ENCODE results near the gene TMEM119.

TMEM119 gene

DNA sequence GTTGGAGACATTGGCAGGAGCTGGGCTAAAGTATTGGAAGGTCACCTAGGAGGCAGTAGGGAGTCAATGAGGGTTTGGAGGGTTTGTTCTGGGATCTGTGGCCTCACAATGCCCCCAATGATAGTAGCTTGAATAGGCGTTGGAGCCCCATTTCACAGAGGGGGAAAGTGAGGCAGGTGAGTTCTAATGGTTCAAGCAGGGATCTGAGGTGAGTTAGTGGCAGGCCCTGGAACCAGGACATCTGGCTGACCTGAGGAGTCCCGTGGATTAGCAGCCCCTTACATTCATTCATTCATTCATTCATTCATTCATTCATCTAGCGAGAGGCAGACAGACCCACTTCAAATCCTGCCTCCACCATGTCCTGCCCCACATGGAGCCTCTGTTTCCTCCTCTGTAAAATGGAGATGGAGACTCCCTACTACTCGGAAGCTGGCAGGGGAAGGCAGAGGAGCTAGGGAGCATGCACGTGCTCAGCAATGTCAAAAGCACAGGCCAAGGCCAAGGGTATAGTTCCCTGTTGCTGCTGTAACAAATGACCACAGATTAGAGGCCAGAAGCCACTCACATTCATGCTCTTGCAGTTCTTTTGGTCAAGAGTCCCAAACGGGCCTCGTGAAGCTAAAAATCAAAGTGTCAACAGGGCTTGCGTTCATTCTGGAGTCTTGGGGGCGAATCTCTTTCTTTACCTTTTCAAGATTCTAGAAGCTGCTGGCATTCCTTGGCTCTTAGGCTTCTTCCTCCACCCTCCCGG lies 2.2 kb upstream of the TMEM119 start:
- H3K27ac Mint-ChIP-seq = no peak overlapping the region
- no peak overlapping the region for H3K4me3 Mint-ChIP-seq
- no peaks in the 10 kb centered on the region for H3K36me3 Mint-ChIP-seq (ENCODE audit: low read depth)
- peaks cover 50% of the 10 kb centered on the region for H3K4me1 Mint-ChIP-seq
- peaks cover 3% of the 10 kb centered on the region for H3K27me3 Mint-ChIP-seq (ENCODE audit: low read depth, poor library complexity)
- no peak for DNase-seq
- TF ChIP-seq, protein P1, sequence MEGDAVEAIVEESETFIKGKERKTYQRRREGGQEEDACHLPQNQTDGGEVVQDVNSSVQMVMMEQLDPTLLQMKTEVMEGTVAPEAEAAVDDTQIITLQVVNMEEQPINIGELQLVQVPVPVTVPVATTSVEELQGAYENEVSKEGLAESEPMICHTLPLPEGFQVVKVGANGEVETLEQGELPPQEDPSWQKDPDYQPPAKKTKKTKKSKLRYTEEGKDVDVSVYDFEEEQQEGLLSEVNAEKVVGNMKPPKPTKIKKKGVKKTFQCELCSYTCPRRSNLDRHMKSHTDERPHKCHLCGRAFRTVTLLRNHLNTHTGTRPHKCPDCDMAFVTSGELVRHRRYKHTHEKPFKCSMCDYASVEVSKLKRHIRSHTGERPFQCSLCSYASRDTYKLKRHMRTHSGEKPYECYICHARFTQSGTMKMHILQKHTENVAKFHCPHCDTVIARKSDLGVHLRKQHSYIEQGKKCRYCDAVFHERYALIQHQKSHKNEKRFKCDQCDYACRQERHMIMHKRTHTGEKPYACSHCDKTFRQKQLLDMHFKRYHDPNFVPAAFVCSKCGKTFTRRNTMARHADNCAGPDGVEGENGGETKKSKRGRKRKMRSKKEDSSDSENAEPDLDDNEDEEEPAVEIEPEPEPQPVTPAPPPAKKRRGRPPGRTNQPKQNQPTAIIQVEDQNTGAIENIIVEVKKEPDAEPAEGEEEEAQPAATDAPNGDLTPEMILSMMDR (IDR thresholded peaks at IDR 0.05) = no peak
- H3K9me3 Mint-ChIP-seq = no peaks in the 10 kb centered on the region

DNA sequence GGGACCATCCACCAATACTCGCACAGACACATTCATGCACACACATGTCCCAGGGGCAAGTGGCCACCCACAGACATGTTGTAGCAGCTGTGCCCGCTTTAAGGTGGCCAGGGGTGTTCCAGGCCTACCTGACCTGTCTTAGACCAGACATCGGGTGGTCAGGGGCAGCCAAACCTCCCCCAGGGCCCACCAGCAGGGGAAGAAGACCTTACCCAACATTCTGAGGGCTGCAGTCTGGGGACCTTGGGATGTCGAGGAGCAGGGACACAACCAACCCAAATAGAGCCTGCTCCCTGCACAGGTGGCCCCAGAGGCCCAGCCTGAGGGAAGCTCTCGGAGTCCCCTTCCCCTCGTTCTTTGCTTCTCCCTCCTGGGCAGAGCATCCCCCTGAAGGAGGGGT lies 1.7 kb upstream of the TMEM119 start:
- peaks cover 44% of the 10 kb centered on the region for H3K4me1 Mint-ChIP-seq
- TF ChIP-seq, protein P1 (IDR thresholded peaks at IDR 0.05) = no peak
- no peaks in the 10 kb centered on the region for H3K27me3 Mint-ChIP-seq (ENCODE audit: low read depth, poor library complexity)
- no peak overlapping the region for H3K4me3 Mint-ChIP-seq
- H3K36me3 Mint-ChIP-seq (ENCODE audit: low read depth) = no peaks in the 10 kb centered on the region
- no peak overlapping the region for H3K27ac Mint-ChIP-seq
- H3K9me3 Mint-ChIP-seq = no peaks in the 10 kb centered on the region
- no peak for DNase-seq

GRCh38 chr12:108598553-108599250 lies 818 bp upstream of the TMEM119 start:
- TF ChIP-seq, protein P1 (IDR thresholded peaks at IDR 0.05) = no peak
- no peaks in the 10 kb centered on the region for H3K9me3 Mint-ChIP-seq
- H3K27me3 Mint-ChIP-seq (ENCODE audit: low read depth, poor library complexity) = no peaks in the 10 kb centered on the region
- no peaks in the 10 kb centered on the region for H3K36me3 Mint-ChIP-seq (ENCODE audit: low read depth)
- no peak overlapping the region for H3K4me3 Mint-ChIP-seq
- H3K27ac Mint-ChIP-seq = peak overlapping the region; percentile 17
- DNase-seq = no peak
- H3K4me1 Mint-ChIP-seq = peaks cover 36% of the 10 kb centered on the region

- H3K36me3 Mint-ChIP-seq (ENCODE audit: low read depth) = no peaks in the 10 kb centered on the region
- no peak for DNase-seq
- H3K27me3 Mint-ChIP-seq (ENCODE audit: low read depth, poor library complexity) = no peaks in the 10 kb centered on the region
- peaks cover 30% of the 10 kb centered on the region for H3K4me1 Mint-ChIP-seq
- H3K4me3 Mint-ChIP-seq = peak overlapping the region; percentile 70
- TF ChIP-seq, protein P1 (IDR thresholded peaks at IDR 0.05) = no peak
- H3K9me3 Mint-ChIP-seq = no peaks in the 10 kb centered on the region
- no peak overlapping the region for H3K27ac Mint-ChIP-seq
Observed at GRCh38 chr12:108596854-108597558, 878 bp downstream of the TMEM119 start.

- no peaks in the 10 kb centered on the region for H3K9me3 Mint-ChIP-seq
- no peak overlapping the region for H3K27ac Mint-ChIP-seq
- H3K4me1 Mint-ChIP-seq = peaks cover 28% of the 10 kb centered on the region
- DNase-seq = no peak
- no peak overlapping the region for H3K4me3 Mint-ChIP-seq
- no peaks in the 10 kb centered on the region for H3K27me3 Mint-ChIP-seq (ENCODE audit: low read depth, poor library complexity)
- TF ChIP-seq, protein P1 (IDR thresholded peaks at IDR 0.05) = no peak
- H3K36me3 Mint-ChIP-seq (ENCODE audit: low read depth) = no peaks in the 10 kb centered on the region
Observed at GRCh38 chr12:108595711-108596647, 1.9 kb downstream of the TMEM119 start.
